ENCODE results near the gene TMEM151B. TPM values are rescaled to one million over a fixed set of nuclear protein-coding genes. Genes with fewer than 3 reads are reported as not detected.
A peak's percentile ranks its signal among the peaks of the same experiment; 100 is the strongest.

The TMEM151B gene
- total and polyA plus RNA-seq, 2 of the 13 experiments (the other 11 are each of a cell fraction or from before 2014, with no cell fraction given), result not detected

DNA sequence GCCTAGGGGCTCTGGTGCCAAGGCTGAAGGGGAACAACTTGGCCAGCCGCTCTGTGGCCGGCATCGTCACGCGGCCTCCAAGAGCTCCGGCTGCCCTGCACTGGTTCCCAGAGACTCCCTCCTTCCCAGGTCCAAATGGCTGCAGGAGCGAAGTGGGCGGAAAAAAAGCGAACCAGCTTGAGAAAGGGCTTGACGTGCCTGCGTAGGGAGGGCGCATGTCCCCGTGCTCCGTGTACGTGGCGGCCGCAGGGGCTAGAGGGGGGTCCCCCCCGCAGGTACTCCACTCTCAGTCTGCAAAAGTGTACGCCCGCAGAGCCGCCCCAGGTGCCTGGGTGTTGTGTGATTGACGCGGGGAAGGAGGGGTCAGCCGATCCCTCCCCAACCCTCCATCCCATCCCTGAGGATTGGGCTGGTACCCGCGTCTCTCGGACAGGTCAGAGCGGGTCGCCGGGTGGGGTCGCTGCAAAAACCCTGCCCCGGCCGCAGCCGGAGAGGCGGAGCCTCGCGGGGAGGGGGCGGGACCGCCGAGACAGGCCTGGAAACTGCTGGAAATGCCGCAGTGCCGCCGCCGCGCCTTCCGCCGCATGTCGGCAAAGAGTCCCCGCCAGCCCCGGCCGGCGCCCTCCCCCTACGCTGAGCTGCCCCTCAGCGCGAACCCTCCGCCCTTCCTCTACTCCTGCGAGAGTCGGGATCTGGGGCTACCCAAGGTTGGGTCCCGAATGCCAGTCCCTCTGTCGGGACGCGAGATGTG is 24.2 kb upstream of the TMEM151B start (continued):
- TF ChIP-seq ZNF503 (CRISPR knock-in tag; IDR thresholded peaks at IDR 0.05) (peak; percentile 63; the same call in 1 of the 2 replicates), ZFX (CRISPR knock-in tag; IDR thresholded peaks at IDR 0.05; ENCODE audit: low read depth) (peak; percentile 89), HCFC1 (IDR thresholded peaks at IDR 0.05; ENCODE audit: low read depth, low read length) (0 out of 2 replicates have a peak, but pooled peaks have one; percentile 39), SP2 (CRISPR knock-in tag; IDR thresholded peaks at IDR 0.05) (no peak; the same call in 1 of the 2 replicates), TSC22D2 (CRISPR knock-in tag; IDR thresholded peaks at IDR 0.05; ENCODE audit: borderline replicate concordance) (no peak), POLR2G (IDR thresholded peaks at IDR 0.05; ENCODE audit: low read depth, low read length) (peak; percentile 59; the same call in 1 of the 2 replicates), ZBTB40 (IDR thresholded peaks at IDR 0.05) (no peak), ZBTB40 (CRISPR knock-in tag; IDR thresholded peaks at IDR 0.05) (0 out of 2 replicates have a peak, but pooled peaks have one; percentile 63), PPARG (CRISPR knock-in tag; conservative IDR thresholded peaks at IDR 0.05) (no peak), ATF6 (CRISPR knock-in tag; conservative IDR thresholded peaks at IDR 0.05) (no peak; the same call in 1 of the 2 replicates), ZNF430 (CRISPR knock-in tag; IDR thresholded peaks at IDR 0.05) (peak; percentile 96), ZNF101 (CRISPR knock-in tag; IDR thresholded peaks at IDR 0.05; ENCODE audit: borderline replicate concordance, low read depth) (no peak), SIX1 (CRISPR knock-in tag; IDR thresholded peaks at IDR 0.05; ENCODE audit: borderline replicate concordance) (no peak)
- TF ChIP-seq, protein P1, sequence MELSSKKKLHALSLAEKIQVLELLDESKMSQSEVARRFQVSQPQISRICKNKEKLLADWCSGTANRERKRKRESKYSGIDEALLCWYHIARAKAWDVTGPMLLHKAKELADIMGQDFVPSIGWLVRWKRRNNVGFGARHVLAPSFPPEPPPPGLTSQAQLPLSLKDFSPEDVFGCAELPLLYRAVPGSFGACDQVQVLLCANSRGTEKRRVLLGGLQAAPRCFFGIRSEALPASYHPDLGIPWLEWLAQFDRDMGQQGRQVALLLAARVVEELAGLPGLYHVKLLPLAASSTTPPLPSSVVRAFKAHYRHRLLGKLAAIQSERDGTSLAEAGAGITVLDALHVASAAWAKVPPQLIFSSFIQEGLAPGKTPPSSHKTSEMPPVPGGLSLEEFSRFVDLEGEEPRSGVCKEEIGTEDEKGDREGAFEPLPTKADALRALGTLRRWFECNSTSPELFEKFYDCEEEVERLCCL (CRISPR knock-in tag; IDR thresholded peaks at IDR 0.05; ENCODE audit: borderline replicate concordance), result peak; percentile 89

Data from HepG2 (cell line).